ENCODE results near the gene OR2S2.

- TF ChIP-seq CTCF (IDR thresholded peaks at IDR 0.05) (no peak), POLR2A (IDR thresholded peaks at IDR 0.05) (no peak)
These were observed 8.5 kb upstream of the OR2S2 start for GRCh38 chr9:35966433-35966832.

All from lower leg skin (tissue), 3 donors.